Activated naive CD8-positive, alpha-beta T cell treated with anti-CD3 and anti-CD28 coated beads for 36 hours (primary cell): Measurements from ENCODE around the gene GPATCH8. TPM values are rescaled to one million over a fixed set of nuclear protein-coding genes. Genes with fewer than 3 reads are reported as not detected.
"Not testable (repeated sequence)": the region's sequence is repeated elsewhere in the genome, so short reads cannot be mapped to it uniquely, and the experiment has no call there.

ENCODE experiments used
- DNase-seq: peaks from one replicate; pipeline ENCODE4 v3.0.0; 2021
- H3K27ac Mint-ChIP-seq: one replicate; pipeline ENCODE4 v1.8.0; 2022; ENCODE audit warnings: mild to moderate bottlenecking, moderate library complexity, mixed read lengths
- H3K27me3 Mint-ChIP-seq: one replicate; pipeline ENCODE4 v1.8.0; 2022; ENCODE audit warnings: mild to moderate bottlenecking, mixed read lengths
- H3K36me3 Mint-ChIP-seq: one replicate; pipeline ENCODE4 v1.8.0; 2021; ENCODE audit warnings: mild to moderate bottlenecking, mixed read lengths
- H3K4me1 Mint-ChIP-seq: one replicate; pipeline ENCODE4 v1.8.0; 2021; ENCODE audit warnings: mixed read lengths
- H3K4me3 Mint-ChIP-seq: one replicate; pipeline ENCODE4 v1.8.0; 2022; ENCODE audit warnings: mild to moderate bottlenecking, moderate library complexity, mixed read lengths
- H3K9me3 Mint-ChIP-seq: one replicate; pipeline ENCODE4 v1.8.0; 2022; ENCODE audit warnings: mixed read lengths
- total RNA-seq, 2 experiments: library from RNA; stranded (reverse); gene quantifications; one replicate each; pipeline ENCODE4 v1.2.3, GENCODE V29; 2021

The GPATCH8 gene
- total RNA-seq, 2 experiments from 2014 or later = 34.9 to 36.2 TPM

GRCh38 chr17:44384281-44384822 is 118.9 kb downstream of the GPATCH8 start:
- Mint-ChIP-seq H3K27me3 (peaks cover 35% of the 10 kb centered on the region), H3K36me3 (no peaks in the 10 kb centered on the region), H3K27ac (no peak overlapping the region), H3K9me3 (no peaks in the 10 kb centered on the region), H3K4me3 (peak overlapping the region; percentile 71), H3K4me1 (peaks cover 5% of the 10 kb centered on the region)
- no peak for DNase-seq

GRCh38 chr17:44383861-44384260 is 119.3 kb downstream of the GPATCH8 start:
- Mint-ChIP-seq H3K27ac (no peak overlapping the region), H3K4me1 (peaks cover 5% of the 10 kb centered on the region), H3K9me3 (no peaks in the 10 kb centered on the region), H3K4me3 (no peak overlapping the region), H3K36me3 (no peaks in the 10 kb centered on the region), H3K27me3 (peaks cover 33% of the 10 kb centered on the region)
- no peak for DNase-seq

GRCh38 chr17:44383363-44383762 is 119.8 kb downstream of the GPATCH8 start:
- Mint-ChIP-seq H3K4me1 (peaks cover 5% of the 10 kb centered on the region), H3K9me3 (no peaks in the 10 kb centered on the region)
- no peak for DNase-seq

GRCh38 chr17:44382917-44383316 is 120.3 kb downstream of the GPATCH8 start:
- H3K36me3 Mint-ChIP-seq = no peaks in the 10 kb centered on the region
- no peak overlapping the region for H3K4me3 Mint-ChIP-seq
- DNase-seq = no peak
- peaks cover 33% of the 10 kb centered on the region for H3K27me3 Mint-ChIP-seq
- H3K4me1 Mint-ChIP-seq = peaks cover 5% of the 10 kb centered on the region
- no peaks in the 10 kb centered on the region for H3K9me3 Mint-ChIP-seq
- H3K27ac Mint-ChIP-seq = no peak overlapping the region

More at GRCh38 chr17:44383363-44383762, 119.8 kb downstream of the GPATCH8 start:
- Mint-ChIP-seq H3K27ac (no peak overlapping the region), H3K36me3 (no peaks in the 10 kb centered on the region), H3K4me3 (no peak overlapping the region), H3K27me3 (peaks cover 33% of the 10 kb centered on the region)

GRCh38 chr17:44381810-44382305 is 121.3 kb downstream of the GPATCH8 start:
- Mint-ChIP-seq H3K27me3 (peaks cover 31% of the 10 kb centered on the region), H3K27ac (no peak overlapping the region), H3K4me1 (peaks cover 5% of the 10 kb centered on the region), H3K36me3 (no peaks in the 10 kb centered on the region), H3K9me3 (no peaks in the 10 kb centered on the region), H3K4me3 (no peak overlapping the region)
- DNase-seq = no peak

- DNase-seq = no peak
- peaks cover 5% of the 10 kb centered on the region for H3K4me1 Mint-ChIP-seq
- no peak overlapping the region for H3K27ac Mint-ChIP-seq
- H3K4me3 Mint-ChIP-seq = no peak overlapping the region
- no peaks in the 10 kb centered on the region for H3K9me3 Mint-ChIP-seq
- H3K36me3 Mint-ChIP-seq = no peaks in the 10 kb centered on the region
- H3K27me3 Mint-ChIP-seq = peaks cover 29% of the 10 kb centered on the region
Measured at GRCh38 chr17:44380767-44381166, 122.4 kb downstream of the GPATCH8 start.

GRCh38 chr17:44379887-44380286 is 123.3 kb downstream of the GPATCH8 start:
- DNase-seq = no peak
- Mint-ChIP-seq H3K9me3 (no peaks in the 10 kb centered on the region), H3K4me1 (peaks cover 4% of the 10 kb centered on the region), H3K4me3 (no peak overlapping the region), H3K27ac (no peak overlapping the region), H3K36me3 (no peaks in the 10 kb centered on the region), H3K27me3 (peaks cover 28% of the 10 kb centered on the region)

GRCh38 chr17:44378171-44378705 is 125.0 kb downstream of the GPATCH8 start:
- no peak for DNase-seq
- Mint-ChIP-seq H3K4me1 (no peaks in the 10 kb centered on the region), H3K9me3 (no peaks in the 10 kb centered on the region), H3K27ac (no peak overlapping the region), H3K4me3 (no peak overlapping the region), H3K27me3 (peaks cover 19% of the 10 kb centered on the region), H3K36me3 (no peaks in the 10 kb centered on the region)

- H3K4me1 Mint-ChIP-seq = no peaks in the 10 kb centered on the region
- H3K4me3 Mint-ChIP-seq = no peak overlapping the region
- H3K36me3 Mint-ChIP-seq = no peaks in the 10 kb centered on the region
- H3K9me3 Mint-ChIP-seq = no peaks in the 10 kb centered on the region
- H3K27ac Mint-ChIP-seq = no peak overlapping the region
- peaks cover 10% of the 10 kb centered on the region for H3K27me3 Mint-ChIP-seq
- DNase-seq = no peak
Measured at GRCh38 chr17:44376779-44377178, 126.4 kb downstream of the GPATCH8 start.

GRCh38 chr17:44376124-44376523 is 127.1 kb downstream of the GPATCH8 start:
- DNase-seq = peak; percentile 25
- Mint-ChIP-seq H3K36me3 (no peaks in the 10 kb centered on the region), H3K4me3 (no peak overlapping the region), H3K27ac (no peak overlapping the region), H3K9me3 (no peaks in the 10 kb centered on the region), H3K27me3 (peaks cover 13% of the 10 kb centered on the region), H3K4me1 (no peaks in the 10 kb centered on the region)

GRCh38 chr17:44375196-44376017 is 127.8 kb downstream of the GPATCH8 start:
- Mint-ChIP-seq H3K36me3 (no peaks in the 10 kb centered on the region), H3K27ac (no peak overlapping the region), H3K4me1 (no peaks in the 10 kb centered on the region), H3K9me3 (no peaks in the 10 kb centered on the region), H3K27me3 (peaks cover 19% of the 10 kb centered on the region), H3K4me3 (no peak overlapping the region)
- no peak for DNase-seq

- no peaks in the 10 kb centered on the region for H3K4me1 Mint-ChIP-seq
- no peaks in the 10 kb centered on the region for H3K9me3 Mint-ChIP-seq
- H3K4me3 Mint-ChIP-seq = no peak overlapping the region
- no peaks in the 10 kb centered on the region for H3K36me3 Mint-ChIP-seq
- no peak overlapping the region for H3K27ac Mint-ChIP-seq
- no peak for DNase-seq
- H3K27me3 Mint-ChIP-seq = peaks cover 24% of the 10 kb centered on the region
Measured at GRCh38 chr17:44374306-44375195, 128.7 kb downstream of the GPATCH8 start.

- H3K4me3 Mint-ChIP-seq = no peak overlapping the region
- peaks cover 34% of the 10 kb centered on the region for H3K27me3 Mint-ChIP-seq
- peaks cover 2% of the 10 kb centered on the region for H3K4me1 Mint-ChIP-seq
- DNase-seq = no peak
- no peak overlapping the region for H3K27ac Mint-ChIP-seq
- no peaks in the 10 kb centered on the region for H3K9me3 Mint-ChIP-seq
- H3K36me3 Mint-ChIP-seq = no peaks in the 10 kb centered on the region
Measured at GRCh38 chr17:44372036-44372435, 131.2 kb downstream of the GPATCH8 start.

- Mint-ChIP-seq H3K27me3 (peaks cover 48% of the 10 kb centered on the region), H3K4me3 (peak overlapping the region; percentile 47)
- H3K4me1 Mint-ChIP-seq, H3K9me3 Mint-ChIP-seq, H3K27ac Mint-ChIP-seq, H3K36me3 Mint-ChIP-seq: not testable (repeated sequence)
- DNase-seq = peak; percentile 28
Measured at GRCh38 chr17:44369414-44370023, 133.7 kb downstream of the GPATCH8 start.
